Stimulated activated CD8-positive, alpha-beta memory T cell treated with anti-CD3 and anti-CD28 coated beads, Interleukin-12 subunit alpha, Interleukin-12 subunit beta, amount 100 ng/mL, for 4 hours (primary cell): ENCODE results near the gene ABHD11.
A peak's percentile ranks its signal among the peaks of the same experiment; 100 is the strongest.
"Not testable (repeated sequence)": the region's sequence is repeated elsewhere in the genome, so short reads cannot be mapped to it uniquely, and the experiment has no call there.

ENCODE experiments used
- DNase-seq: peaks from one replicate; pipeline ENCODE4 v3.0.0-alpha.2; 2020; ENCODE audit warnings: low read depth

The ABHD11 gene

DNA sequence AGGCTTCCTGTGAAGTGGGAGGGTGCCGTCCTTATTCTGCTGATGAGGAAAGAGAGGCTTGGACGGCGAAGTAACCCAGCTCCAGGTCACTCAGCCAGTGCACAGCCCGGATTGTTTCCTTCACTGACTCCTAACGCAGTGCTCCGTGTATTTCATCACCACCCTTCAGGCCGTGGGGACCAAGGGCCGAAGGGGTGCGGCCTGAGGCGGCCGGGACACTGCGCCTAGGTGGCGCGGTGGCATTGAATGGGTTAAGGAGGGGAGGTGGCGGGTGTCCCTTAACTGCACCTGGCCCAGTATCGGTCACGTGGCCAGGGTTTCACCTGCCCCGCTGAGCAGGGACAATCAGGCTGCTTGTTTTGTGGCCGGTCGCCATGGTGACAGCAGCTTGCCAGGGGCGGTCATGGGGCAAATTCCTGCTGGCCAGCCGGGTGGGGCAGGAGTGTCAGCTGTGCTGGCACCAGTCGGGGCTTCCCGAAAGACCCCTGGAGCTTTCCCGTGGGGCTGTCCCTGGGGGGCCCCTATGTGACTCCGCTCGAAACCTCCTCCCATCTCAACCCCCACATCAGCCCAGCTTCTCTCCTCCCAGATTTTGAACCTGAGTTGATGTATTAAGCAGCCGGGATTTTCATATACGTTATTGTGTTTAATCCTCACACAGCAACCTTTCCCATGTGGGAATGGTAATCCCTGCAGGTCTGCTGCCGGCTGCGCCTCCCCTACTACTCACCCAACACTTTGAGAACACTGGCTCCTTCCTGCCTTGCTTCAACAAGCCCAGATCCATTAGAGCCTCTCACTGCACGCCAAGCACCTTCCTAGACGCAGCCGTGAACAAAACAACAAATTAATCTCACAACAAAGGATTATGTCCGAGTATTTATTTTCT lies 4.4 kb upstream of the ABHD11 start:
- no peak for DNase-seq

- DNase-seq: no peak
These were observed 3.7 kb upstream of the ABHD11 start for GRCh38 chr7:73742338-73742752.

DNA sequence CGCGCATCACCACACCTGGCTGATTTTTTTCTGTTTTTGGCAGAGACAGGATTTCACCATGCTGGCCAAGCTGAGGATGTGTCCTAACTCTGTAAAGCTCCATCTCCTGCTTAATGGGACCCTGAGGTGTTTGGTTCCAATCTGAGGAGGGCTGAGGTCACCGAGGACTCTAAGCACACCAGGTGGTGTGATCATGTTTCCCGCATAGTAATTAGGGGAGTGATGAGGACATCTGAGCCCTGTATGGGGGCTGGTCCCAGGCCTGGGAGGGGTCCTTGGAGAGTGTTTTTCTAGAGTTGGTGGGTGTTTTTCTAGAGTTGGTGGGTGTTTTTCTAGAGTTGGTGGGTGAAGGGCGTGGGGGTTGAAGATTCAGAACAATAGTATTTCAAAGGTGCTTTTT lies 3.0 kb upstream of the ABHD11 start:
- DNase-seq: no peak

GRCh38 chr7:73740771-73741170 lies 2.2 kb upstream of the ABHD11 start:
- no peak for DNase-seq

GRCh38 chr7:73740212-73740611 lies 1.6 kb upstream of the ABHD11 start:
- no peak for DNase-seq

DNA sequence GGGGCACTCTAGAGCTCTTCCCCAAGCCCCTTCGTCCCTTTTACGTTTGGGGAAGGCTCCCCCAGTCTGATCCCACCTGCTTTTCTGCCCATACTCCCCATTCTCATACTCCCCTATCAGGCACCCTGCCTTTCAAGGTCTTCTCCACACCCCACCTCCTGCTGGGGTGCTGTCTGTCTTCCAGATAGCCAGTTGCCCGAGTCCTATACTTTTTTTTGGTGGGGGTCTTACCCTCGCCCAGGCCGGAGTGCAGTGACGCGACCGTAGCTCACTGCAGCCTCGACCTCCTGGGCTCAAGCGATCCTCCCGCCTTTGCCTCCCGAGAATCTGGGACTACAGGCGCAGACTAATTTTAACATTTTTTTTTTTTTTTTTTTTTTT lies 775 bp upstream of the ABHD11 start:
- DNase-seq: no peak

- peak; percentile 39 for DNase-seq
These were observed 386 bp downstream of the ABHD11 start for GRCh38 chr7:73738220-73738611.

DNA sequence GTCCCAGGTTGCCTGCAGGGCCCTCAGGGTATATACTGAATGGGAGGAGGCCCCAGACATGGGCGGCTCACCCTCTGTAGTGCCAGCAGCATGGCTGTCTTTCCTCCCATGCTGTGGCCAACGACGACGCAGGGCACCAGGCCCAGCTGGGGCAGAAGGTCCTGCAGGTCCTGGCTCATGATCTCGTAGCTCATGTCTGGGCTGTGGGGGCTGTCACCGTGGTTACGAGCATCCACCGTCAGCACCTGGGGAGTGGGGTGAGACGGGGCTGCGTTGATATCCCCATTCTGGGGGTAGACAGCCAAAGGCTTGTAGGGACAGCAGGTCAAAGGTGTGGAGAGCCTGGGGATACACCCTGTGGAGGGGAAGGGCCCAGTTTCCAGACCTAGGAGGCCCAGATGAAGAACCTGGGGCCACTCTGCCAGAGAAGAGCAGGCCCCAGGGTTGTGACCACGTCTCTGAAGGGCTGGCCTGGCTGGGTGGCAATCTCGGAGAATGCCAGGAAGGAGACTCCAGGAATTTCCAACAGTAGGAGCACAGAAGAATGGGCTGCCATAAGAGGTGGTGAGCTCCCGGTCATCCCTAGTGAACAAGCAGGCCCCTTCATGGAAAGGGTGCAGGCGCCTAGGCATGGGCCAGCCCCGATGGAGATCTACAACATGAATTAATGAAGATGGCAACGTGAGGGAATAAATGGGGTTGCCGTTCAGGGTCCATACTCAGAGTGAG lies 947 bp downstream of the ABHD11 start:
- DNase-seq: no peak

- no peak for DNase-seq
These were observed 1.7 kb downstream of the ABHD11 start for GRCh38 chr7:73736885-73737284.

- DNase-seq: no peak
These were observed 3.1 kb downstream of the ABHD11 start for GRCh38 chr7:73735528-73735905.

DNA sequence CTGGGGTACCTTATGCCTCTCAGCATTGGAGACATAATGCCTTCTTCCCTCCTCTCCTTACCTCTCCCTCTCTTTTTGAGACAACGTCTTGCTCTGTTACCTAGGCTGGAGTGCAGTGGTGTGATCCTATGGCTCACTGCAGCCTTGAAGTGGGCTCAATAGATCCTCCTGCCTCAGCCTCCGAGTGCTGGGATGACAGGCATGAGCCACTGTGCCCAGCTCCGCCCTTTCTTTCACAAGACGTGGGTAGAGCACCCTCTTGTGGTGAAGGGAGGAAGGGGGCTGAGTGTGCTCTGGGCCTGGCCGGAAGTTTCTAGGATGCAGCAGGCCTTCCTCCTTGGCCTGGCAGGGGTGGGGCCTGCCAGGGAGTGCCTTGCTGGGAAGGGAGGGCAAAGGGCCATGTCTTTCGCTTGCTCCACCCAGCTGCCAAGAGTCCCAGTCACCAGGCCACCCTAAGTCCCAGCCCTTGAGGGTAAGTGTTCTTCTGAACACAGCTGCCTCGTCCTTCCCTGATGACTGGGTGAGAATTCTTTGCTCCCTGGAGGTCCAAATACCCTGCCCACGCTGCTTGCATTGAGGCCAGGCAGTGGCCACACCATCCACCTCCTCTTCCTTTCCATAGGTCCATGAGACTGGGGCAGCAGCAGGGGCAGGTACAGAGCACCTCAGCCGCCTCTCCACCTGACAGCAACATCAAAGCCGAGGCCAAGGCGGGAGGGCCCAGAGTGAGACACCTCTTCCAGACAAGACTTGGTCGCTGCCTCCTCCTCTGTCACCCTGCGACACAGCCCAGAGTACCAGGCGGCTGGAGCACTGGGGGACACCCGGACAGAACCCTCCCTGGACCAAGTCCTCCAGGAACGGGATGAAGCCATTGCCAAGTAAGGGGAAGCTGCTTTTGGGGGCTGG lies 3.7 kb downstream of the ABHD11 start:
- peak; percentile 54 for DNase-seq

DNA sequence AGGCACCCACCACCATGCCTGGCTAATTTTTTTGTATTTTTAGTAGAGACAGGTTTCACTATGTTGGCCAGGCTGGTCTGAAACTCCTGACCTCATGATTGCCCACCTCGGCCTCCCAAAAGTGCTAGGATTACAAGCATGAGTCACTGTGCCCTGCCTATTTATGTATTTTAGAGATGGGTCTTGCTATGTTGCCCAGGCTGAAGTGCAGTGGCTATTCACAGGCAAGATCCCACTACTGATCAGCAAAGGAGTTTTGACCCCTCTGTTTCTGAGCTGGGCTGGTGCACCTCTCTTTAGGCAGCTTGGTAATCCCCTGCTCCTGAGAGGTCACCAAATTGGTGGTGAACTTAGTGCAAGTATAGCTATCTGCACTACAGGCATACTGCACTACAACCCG lies 6.2 kb downstream of the ABHD11 start:
- no peak for DNase-seq

- no peak for DNase-seq
These were observed 8.1 kb downstream of the ABHD11 start for GRCh38 chr7:73730485-73730884.

DNA sequence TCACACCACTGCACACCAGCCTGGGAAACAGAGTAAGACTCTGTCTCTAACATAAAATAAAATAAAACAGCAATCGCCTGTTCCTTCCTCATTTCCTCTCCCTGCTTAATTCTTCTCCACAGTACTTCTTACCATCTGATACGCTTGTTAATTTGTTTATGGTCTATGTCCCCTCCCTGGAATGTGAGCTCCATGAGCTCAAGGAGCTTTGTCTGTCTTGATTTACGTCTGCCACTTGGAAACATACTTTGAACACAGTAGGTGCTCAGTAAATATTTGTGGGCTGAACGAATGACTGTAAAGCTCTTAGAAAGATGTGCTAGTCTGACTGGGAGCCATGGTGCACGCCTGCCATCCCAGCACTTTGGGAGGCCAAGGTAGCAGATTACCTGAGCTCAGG lies 10.1 kb downstream of the ABHD11 start:
- no peak for DNase-seq

- DNase-seq: no peak
These were observed 10.7 kb downstream of the ABHD11 start for GRCh38 chr7:73727952-73728351.

DNA sequence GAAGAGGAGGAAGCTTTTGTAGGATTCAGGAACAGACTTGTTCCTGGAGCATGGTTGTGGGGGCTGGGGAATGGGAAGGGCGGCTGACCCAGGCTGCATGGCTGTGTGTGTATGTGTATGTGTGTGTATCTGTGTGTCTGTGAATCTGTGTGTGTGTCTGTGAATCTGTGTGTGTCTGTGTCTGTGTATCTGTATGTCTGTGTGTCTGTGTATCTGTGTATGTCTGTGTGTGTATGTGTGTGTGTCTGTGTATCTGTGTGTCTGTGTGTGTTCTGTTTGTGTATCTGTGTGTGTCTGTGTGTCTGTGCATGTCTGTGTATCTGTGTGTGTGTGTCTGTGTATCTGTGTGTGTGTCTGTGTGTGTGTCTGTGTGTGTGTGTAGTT lies 12.5 kb downstream of the ABHD11 start:
- DNase-seq: no peak

DNA sequence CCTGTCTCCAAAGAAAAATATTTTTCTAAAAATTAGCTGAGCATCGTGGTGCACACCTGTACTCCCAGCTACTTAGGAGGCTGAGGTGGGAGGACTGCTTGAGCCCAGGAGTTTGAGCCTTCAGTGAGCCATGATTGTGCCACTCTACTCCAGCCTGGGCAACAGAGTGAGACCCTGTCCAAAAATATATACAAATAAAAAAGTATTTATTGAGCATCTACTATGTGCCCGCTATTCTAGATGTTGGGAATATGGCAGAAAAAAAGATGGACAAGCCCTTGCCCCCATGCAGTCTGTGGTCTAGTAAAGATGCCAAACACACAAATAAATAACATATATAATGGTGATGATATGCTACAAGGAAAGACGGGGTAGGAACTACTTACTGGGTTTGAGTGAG lies 14.8 kb downstream of the ABHD11 start:
- DNase-seq: no peak

- no peak for DNase-seq
These were observed 15.8 kb downstream of the ABHD11 start for GRCh38 chr7:73722785-73723184.

GRCh38 chr7:73722182-73722581 lies 16.4 kb downstream of the ABHD11 start:
- DNase-seq: not testable (repeated sequence)

GRCh38 chr7:73721377-73721817 lies 17.2 kb downstream of the ABHD11 start:
- no peak for DNase-seq

DNA sequence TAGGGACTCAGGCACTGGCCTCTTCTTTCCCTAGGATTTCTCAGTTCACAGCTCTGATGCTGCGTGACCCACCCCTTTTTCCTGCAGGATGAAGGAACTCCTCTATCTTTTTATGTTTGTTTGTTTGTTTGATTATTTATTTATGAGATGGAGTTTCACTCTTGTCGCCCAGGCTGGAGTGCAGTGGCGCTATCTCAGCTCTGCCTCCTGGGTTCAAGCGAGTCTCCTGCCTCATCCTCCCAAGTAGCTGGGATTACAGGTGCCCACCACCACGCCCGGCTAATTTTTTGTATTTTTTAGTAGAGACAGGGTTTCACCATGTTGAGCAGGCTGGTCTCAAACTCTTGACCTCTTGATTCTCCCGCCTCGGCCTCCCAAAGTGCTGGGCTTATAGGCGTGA lies 18.2 kb downstream of the ABHD11 start:
- not testable (repeated sequence) for DNase-seq

DNA sequence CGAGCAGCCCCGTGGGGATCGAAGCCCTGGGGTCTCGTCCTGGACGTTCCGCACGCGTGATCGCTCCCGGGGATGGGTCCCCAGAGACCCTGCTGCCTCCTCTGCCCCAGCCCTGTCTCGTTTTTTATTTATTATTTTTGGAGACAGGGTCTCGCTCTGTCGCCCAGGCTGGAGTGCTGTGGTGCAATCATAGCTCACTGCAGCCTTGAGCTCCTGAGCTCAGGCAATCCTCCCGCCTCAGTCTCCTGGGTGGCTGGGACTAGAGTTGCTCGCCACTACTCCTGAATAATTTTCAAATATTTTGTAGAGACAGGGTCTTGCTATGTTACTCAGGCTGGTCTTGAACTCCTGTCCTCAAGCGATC lies 18.8 kb downstream of the ABHD11 start:
- DNase-seq: no peak
